Spleen (tissue), 11 donors: Measurements from ENCODE around the gene DGUOK. TPM values are rescaled to one million over a fixed set of nuclear protein-coding genes. Genes with fewer than 3 reads are reported as not detected.

Experiments
- DNase-seq: peaks from one replicate; pipeline ENCODE4 v3.0.0-alpha.2; 2020
- H3K27ac ChIP-seq, 8 donors: fragments of 200-600 bp; sonication (generic) in 7 of 8; 1 replicate in 4 of 8; 2 replicates in 4 of 8; pipeline versions ENCODE4 v1.5.0 to v1.8.0; 2016 to 2021; ENCODE audit warnings: inconsistent platforms in 4 of 8, mild to moderate bottlenecking in 4 of 8, moderate library complexity in 1 of 8
- H3K27me3 ChIP-seq, 7 donors: fragments of 200-600 bp; sonication (generic) in 6 of 7; replicated peaks in 1 of 7; 1 replicate in 4 of 7; 2 replicates in 3 of 7; pipeline versions ENCODE4 v1.5.0 to v1.8.0; 2016 to 2021; ENCODE audit warnings: inconsistent platforms in 3 of 7, mild to moderate bottlenecking in 1 of 7
- H3K36me3 ChIP-seq, 6 donors: fragments of 200-600 bp; sonication (generic) in 5 of 6; 1 replicate in 4 of 6; 2 replicates in 2 of 6; pipeline versions ENCODE4 v1.5.0 to v1.8.0; 2016 to 2021; ENCODE audit warnings: inconsistent platforms in 2 of 6
- H3K4me1 ChIP-seq, 6 donors: fragments of 200-600 bp; sonication (generic) in 5 of 6; 1 replicate in 3 of 6; 2 replicates in 3 of 6; pipeline versions ENCODE4 v1.5.0 to v1.8.0; 2016 to 2021; ENCODE audit warnings: inconsistent platforms in 3 of 6
- H3K4me3 ChIP-seq, 8 donors: fragments of 200-600 bp; sonication (generic) in 7 of 8; 1 replicate in 4 of 8; 2 replicates in 4 of 8; pipeline versions ENCODE4 v1.5.0 to v1.8.0; 2016 to 2021; ENCODE audit warnings: inconsistent platforms in 4 of 8, mild to moderate bottlenecking in 4 of 8, moderate library complexity in 2 of 8
- H3K9me3 ChIP-seq, 8 donors: fragments of 200-600 bp; sonication (generic) in 7 of 8; 1 replicate in 4 of 8; 2 replicates in 4 of 8; pipeline versions ENCODE4 v1.5.0 to v1.8.0; 2016 to 2021; ENCODE audit warnings: inconsistent platforms in 4 of 8
- POLR2A ChIP-seq, 3 donors: fragments of 450-650 bp; IDR thresholded peaks; one replicate each; pipeline ENCODE4 v1.5.1; 2017; ENCODE audit warnings: antibody characterized with exemption in 3 of 3, mild to moderate bottlenecking in 1 of 3
- POLR2AphosphoS5 ChIP-seq, 3 donors: sonication (generic); formaldehyde crosslinking; IDR thresholded peaks; one replicate each; pipeline ENCODE4 v1.5.1; 2017; ENCODE audit warnings: antibody characterized with exemption in 3 of 3
- WGBS, 5 donors: extraction: QIAGEN DNeasy Blood & Tissue Kit in 3 of 5; methylation state at CpG; one replicate each; pipeline versions ENCODE4 v1.1.5 to v1.1.7; 2013 to 2018; 5-methylcytosine and 5-hydroxymethylcytosine counted together
- intact Hi-C: fragments of 100-400 bp; cut with DNase I; formaldehyde crosslinking; loops from one replicate; pipeline ENCODE4 v1.15.0; 2023; ENCODE audit warnings: low total_unique reads
- polyA plus RNA-seq, 3 donors: library from polyadenylated mRNA; stranded (reverse); fragments of 200-250 nt; gene quantifications; one replicate each; pipeline ENCODE4 v1.2.1, GENCODE V29; 2013
- total RNA-seq, 7 donors: library from RNA; depleted of rRNA in 3 of 7; stranded (reverse); fragments of >200 nt in 3 of 7; fragmentation: NEBNext Ultra II Directional in 4 of 7; extraction: Animal tissue kit (Norgen Biotek cat#: 25700) in 4 of 7; gene quantifications; one replicate each; pipeline versions ENCODE4 v1.1.0 to v1.2.1, GENCODE V29; 2016 to 2021
- TF ChIP-seq, protein P1 (sequence below), 11 experiments: fragments of 200-600 bp in 7 of 11; fragments of 450-650 bp in 4 of 11; sonication (generic) in 4 of 11; IDR thresholded peaks in 8 of 11; conservative IDR thresholded peaks in 3 of 11; 1 replicate in 7 of 11; 2 replicates in 4 of 11; pipeline versions ENCODE4 v1.4.0 to v1.8.0; 2016 to 2021; ENCODE audit warnings: antibody characterized with exemption in 11 of 11, inconsistent platforms in 4 of 11, mild to moderate bottlenecking in 1 of 11
- donor health status: healthy with polysubstance abuse.
- donor health status: DM: no; HTN: no; CAD: no; lungs with moderate emphysema.
- donor health status: DM: no; HTN: no; CAD: no.
- donor health status: Bipolar disorder and iron deficiency.
- donor health status: healthy.
- donor health status: DM: no; HTN: no; CAD: no.
- donor health status: DM: yes; HTN: yes; CAD: no.

DGUOK gene
- total and polyA plus RNA-seq, 10 donors: 41.3 to 120 (median 57.1) TPM

DNA sequence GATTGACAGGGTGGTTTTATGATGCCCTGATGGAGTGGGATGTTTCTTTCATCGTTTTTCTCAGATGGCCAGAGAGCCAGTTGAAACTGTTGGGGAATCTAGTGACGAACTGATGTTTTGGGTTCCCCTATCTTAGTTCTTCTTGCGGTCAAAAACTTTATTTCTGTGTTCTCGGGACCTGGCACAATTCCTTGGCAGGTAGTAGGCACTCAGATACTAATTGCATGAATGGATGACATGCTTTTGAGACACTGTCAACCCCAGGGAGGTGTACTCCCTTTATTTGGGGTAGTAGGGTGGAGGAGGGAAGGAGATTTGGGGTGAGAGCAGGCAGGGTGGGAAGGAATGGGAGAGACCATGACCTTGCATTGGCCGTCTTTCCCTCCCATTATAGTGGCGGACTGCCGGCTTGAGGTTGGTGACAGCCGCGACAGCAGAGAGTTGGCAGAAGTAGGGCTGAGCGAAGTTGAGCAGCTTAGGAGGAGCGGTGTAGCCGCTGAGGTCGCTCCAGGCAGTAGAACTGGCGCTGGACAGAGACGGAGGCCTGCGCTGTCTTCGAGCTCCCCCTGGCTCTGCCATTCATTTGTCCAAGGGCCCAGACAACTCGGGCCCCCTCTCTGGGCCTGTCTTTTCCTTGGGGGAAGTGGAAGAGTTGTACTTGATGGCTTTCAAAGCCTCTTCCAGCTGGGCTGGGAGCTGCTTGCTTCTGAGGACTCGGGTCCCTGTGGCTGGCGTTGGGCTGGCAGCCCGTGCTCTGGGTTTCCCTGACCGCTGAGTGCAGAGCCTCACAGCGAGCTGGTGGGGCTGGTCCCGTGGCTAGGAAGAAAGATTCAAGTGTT, 60.6 kb downstream of the DGUOK start:
- peak; percentile 85 for DNase-seq
- H3K27ac ChIP-seq: peak overlapping the region in 3 of 8 donors; percentile 90 to 93 (median 92)
- H3K4me3 ChIP-seq: peak overlapping the region in 7 of 8 donors; percentile 9 to 75 (median 64)
- H3K4me1 ChIP-seq: peaks cover 37 to 86% (median 59%) of the 10 kb centered on the region in 6 donors
- intact Hi-C loops: no loop called here
- 38 to 49% (median 45%) methylated on average over 19 to 24 of the region's 24 CpGs for WGBS, 5 donors
- peaks cover 0 to 52% (median 0%) of the 10 kb centered on the region in 6 donors for H3K36me3 ChIP-seq
- no peaks in the 10 kb centered on the region for H3K27me3 ChIP-seq
- TF ChIP-seq POLR2A (IDR thresholded peaks at IDR 0.05) (no peak), POLR2AphosphoS5 (IDR thresholded peaks at IDR 0.05) (peak in 2 of 3 donors; percentile 34 to 49)
- TF ChIP-seq, protein P1, sequence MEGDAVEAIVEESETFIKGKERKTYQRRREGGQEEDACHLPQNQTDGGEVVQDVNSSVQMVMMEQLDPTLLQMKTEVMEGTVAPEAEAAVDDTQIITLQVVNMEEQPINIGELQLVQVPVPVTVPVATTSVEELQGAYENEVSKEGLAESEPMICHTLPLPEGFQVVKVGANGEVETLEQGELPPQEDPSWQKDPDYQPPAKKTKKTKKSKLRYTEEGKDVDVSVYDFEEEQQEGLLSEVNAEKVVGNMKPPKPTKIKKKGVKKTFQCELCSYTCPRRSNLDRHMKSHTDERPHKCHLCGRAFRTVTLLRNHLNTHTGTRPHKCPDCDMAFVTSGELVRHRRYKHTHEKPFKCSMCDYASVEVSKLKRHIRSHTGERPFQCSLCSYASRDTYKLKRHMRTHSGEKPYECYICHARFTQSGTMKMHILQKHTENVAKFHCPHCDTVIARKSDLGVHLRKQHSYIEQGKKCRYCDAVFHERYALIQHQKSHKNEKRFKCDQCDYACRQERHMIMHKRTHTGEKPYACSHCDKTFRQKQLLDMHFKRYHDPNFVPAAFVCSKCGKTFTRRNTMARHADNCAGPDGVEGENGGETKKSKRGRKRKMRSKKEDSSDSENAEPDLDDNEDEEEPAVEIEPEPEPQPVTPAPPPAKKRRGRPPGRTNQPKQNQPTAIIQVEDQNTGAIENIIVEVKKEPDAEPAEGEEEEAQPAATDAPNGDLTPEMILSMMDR (IDR thresholded peaks at IDR 0.05 in 8 of 11, conservative IDR thresholded peaks at IDR 0.05 in 3 of 11): peak in 4 of 11 experiments; percentile 10 to 38 (median 28)
- H3K9me3 ChIP-seq: peaks cover 0 to 6% (median 0%) of the 10 kb centered on the region in 8 donors

DNA sequence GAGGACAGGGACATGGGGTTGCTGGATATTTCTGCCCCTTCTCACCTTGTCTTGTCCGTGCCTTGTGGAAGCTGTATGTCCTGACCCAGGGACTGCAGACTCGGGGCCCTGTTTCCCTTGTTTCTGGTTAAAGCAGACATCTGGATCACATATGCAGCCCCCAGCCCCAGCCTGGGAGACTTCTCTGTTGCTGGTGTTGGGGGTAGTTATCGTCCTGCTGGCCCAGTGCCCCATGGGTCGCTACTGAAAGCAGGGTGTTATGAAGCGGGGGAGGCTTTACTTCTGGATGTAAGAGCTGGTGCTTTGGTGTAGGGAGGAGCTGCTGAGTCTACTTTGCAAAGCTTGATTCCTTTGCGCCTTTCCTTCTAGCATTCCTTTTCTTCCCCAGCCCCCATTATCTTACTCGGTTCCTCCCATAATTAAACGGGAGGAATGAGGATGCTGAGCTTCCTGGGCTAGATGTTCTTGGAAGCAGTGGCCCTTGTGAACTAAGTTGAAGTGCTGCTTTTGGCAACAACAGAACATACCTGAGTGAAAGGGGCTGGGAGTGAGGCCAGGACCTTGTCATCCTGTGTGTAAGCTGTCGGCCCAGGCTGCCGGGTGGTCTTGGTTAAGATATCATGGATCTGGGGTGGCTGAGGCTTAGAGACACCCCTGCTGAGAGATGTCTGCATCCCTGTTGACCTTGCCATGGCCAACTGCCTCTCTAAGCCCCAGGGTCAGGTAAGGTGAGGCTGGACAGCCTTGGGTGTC, 61.4 kb downstream of the DGUOK start:
- no peak for TF ChIP-seq POLR2AphosphoS5 (IDR thresholded peaks at IDR 0.05)
- TF ChIP-seq POLR2A (IDR thresholded peaks at IDR 0.05): no peak
- TF ChIP-seq, protein P1 (IDR thresholded peaks at IDR 0.05 in 8 of 11, conservative IDR thresholded peaks at IDR 0.05 in 3 of 11): no peak
- H3K36me3 ChIP-seq: peaks cover 0 to 55% (median 0%) of the 10 kb centered on the region in 6 donors
- peak overlapping the region in 6 of 8 donors; percentile 9 to 75 (median 66) for H3K4me3 ChIP-seq
- H3K27me3 ChIP-seq: no peaks in the 10 kb centered on the region
- intact Hi-C loops: no loop called here
- H3K27ac ChIP-seq: peak overlapping the region in 3 of 8 donors; percentile 90 to 93 (median 92)
- H3K4me1 ChIP-seq: peaks cover 38 to 86% (median 59%) of the 10 kb centered on the region in 6 donors
- WGBS, 5 donors: 73 to 80% (median 78%) methylated on average over 9 to 10 of the region's 10 CpGs
- DNase-seq: no peak
- peaks cover 0 to 6% (median 0%) of the 10 kb centered on the region in 8 donors for H3K9me3 ChIP-seq

GRCh38 chr2:73989972-73990371, 63.3 kb downstream of the DGUOK start:
- Histone ChIP-seq H3K27me3 (no peaks in the 10 kb centered on the region), H3K36me3 (peaks cover 0 to 55% (median 0%) of the 10 kb centered on the region in 6 donors), H3K9me3 (peaks cover 0 to 6% (median 0%) of the 10 kb centered on the region in 8 donors), H3K4me1 (peaks cover 39 to 91% (median 56%) of the 10 kb centered on the region in 6 donors), H3K27ac (no peak overlapping the region), H3K4me3 (no peak overlapping the region)
- DNase-seq: no peak
- intact Hi-C loops: no loop called here
- WGBS, 5 donors: 94 to 100% (median 98%) methylated on average over 2 of the region's 2 CpGs
- TF ChIP-seq, protein P1 (IDR thresholded peaks at IDR 0.05 in 8 of 11, conservative IDR thresholded peaks at IDR 0.05 in 3 of 11): no peak
- TF ChIP-seq POLR2A (IDR thresholded peaks at IDR 0.05) (no peak), POLR2AphosphoS5 (IDR thresholded peaks at IDR 0.05) (no peak)
